Posterior vena cava (tissue), 2 donors: ENCODE data around the gene CXXC4. TPM values are rescaled to one million over a fixed set of nuclear protein-coding genes. Genes with fewer than 3 reads are reported as not detected.

Experiments used
- DNase-seq: peaks from one replicate; pipeline ENCODE4 v3.0.0-alpha.2; 2020; ENCODE audit warnings: low spot score
- intact Hi-C, 2 donors: fragments of 100-400 bp; cut with DNase I; formaldehyde crosslinking; loops; one replicate each; pipeline versions ENCODE4 v1.14.1 to v1.14.2; 2022 to 2023
- long read RNA-seq, 2 donors: library from polyadenylated mRNA; unstranded; transcript quantifications; one replicate each; pipeline ENCODE4 v2.0.0, GENCODE V29; 2020 to 2021
- total RNA-seq, 2 donors: library from RNA; stranded (reverse); fragmentation: NEBNext Ultra II Directional; extraction: Animal tissue kit (Norgen Biotek cat#: 25700); gene quantifications; one replicate each; pipeline ENCODE4 v1.2.1, GENCODE V29; 2021
- donor health status: DM: yes; HTN: yes; CAD: no.
- donor health status: DM: yes; HTN: yes; CAD: no.

CXXC4 gene
- under 1 TPM; 0.14 to 0.37 TPM for total RNA-seq
- long read RNA-seq, donor 1 = 0 reads
- long read RNA-seq, donor 2 = 0 reads

DNA sequence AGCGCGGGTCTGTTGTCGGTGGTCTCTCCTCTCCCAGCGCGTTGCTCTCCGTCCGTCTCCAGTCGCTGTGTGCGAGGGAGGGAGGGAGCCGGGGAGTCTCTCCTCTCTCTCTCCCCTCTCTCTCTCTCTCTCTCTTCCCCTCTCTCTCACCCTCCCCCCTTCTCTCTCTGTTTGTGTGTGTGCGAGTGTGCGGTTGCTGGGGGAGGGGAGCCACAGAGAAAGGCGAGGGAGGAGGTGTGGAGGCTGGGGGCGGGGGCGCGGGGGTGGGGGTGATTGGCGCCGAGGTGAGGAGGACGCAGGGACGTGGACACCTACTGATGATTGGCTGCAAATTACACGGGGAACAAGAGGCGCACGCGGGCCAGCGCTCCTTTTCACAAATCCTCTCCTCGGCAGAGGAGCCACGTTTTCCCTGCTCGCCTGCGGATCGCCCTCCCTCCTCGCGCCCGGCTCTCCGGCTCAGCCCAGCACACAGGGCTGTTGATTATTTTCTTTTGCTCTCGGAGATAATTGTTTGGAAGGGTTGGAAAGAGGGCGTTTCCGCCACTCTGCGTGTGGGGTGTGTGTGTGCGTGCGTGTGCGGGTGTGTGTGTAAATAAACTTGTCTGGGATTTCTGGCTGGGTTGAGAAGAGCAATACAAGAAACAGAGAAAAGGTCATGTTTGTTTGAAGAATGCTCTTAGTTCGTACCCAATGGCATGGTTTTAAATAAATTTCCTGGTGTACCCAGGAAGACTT is at the start of gene CXXC4:
TSS of gene CXXC4 (minus strand) at position 73 of the 738 bp plus-strand sequence. CDS start 3,092 bp downstream, outside the sequence.
- DNase-seq = peak; percentile 82

DNA sequence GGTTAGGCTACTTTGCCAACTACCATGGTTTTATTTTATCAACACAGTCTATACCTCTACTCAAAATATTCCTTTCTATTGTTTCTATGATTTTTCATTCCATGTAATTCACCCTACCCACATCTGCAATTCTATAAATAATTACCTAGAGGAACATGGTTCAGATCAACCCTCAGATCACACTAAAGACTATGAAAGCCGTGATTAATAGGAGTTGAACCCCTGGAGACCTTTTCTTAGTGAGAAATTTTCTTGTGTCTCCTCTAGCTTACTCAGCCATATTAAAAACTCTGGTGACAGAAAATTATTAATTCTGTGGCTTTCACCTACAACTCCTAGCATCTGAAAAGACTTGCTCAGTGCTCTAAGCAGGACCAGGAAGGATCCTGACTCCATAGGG is 38.5 kb upstream of the CXXC4 start:
- intact Hi-C loops = no loop called here
- DNase-seq = no peak

More for the DNA sequence above, at the start of gene CXXC4:
- intact Hi-C loops = no loop called here

- intact Hi-C loops = no loop called here
- no peak for DNase-seq
These were observed 38.0 kb upstream of the CXXC4 start for GRCh38 chr4:104532677-104533076.

GRCh38 chr4:104531390-104531789 is 36.7 kb upstream of the CXXC4 start:
- no peak for DNase-seq
- intact Hi-C loops = no loop called here

DNA sequence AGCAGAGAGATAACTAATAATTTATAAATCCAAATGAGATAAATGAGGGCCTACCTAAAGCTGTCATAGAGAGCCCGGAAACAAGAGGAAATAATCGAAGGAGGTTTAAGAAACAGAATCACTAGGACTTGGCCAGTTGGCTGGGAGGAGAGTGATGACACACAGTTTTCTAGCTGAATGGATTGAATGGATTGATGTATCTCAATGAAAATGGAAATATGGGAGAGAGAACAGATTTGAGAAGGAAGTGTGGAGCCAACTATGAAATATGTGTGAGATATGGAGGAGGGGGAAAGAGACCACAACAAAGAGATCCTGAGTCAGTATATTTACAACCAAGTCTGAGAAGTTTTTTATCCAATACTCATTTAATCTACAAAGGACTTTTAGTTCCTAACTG is 35.7 kb upstream of the CXXC4 start:
- DNase-seq = no peak
- intact Hi-C loops = no loop called here

DNA sequence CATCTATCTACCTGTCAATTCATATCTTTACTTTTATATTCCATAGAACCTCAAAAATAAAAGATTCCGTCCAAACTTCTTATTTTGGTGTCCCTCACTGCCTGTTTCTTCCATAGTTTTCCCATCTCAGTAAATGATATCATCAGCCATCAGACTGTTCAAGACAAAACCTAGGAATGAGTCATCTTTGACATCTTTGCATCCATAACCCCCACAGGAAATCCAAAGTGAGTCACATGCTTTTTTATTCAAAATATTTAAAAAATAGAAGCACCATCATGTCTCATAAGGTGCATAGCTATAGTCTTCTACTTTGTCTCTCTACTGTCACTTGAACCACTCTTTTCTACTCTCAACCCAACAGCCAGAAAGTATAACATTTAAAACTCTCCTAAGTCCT is 29.9 kb upstream of the CXXC4 start:
- no peak for DNase-seq
- intact Hi-C loops = no loop called here

- no peak for DNase-seq
- intact Hi-C loops = no loop called here
These were observed 29.3 kb upstream of the CXXC4 start for GRCh38 chr4:104524026-104524425.

DNA sequence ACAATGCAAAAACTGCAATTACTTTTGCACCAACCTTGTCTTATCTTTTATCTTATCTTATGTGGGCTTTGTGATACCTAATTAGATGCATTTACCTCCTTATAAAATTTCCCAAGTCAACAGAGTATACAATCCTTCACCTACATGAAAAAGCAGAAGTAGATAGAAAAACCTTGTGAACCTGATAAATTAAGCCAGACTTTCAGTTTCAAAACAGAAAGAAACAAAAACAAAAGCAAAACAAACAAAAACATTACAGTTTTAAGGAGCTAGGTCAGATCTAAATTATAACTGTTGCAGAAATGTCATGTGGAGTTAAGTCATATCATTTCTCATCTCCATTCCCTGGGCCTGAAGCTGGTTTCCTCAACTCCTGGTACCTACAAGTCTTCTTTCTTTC is 24.9 kb upstream of the CXXC4 start:
- DNase-seq = no peak
- intact Hi-C loops = no loop called here

- intact Hi-C loops = no loop called here
These were observed 22.2 kb upstream of the CXXC4 start for GRCh38 chr4:104516884-104517283.

DNA sequence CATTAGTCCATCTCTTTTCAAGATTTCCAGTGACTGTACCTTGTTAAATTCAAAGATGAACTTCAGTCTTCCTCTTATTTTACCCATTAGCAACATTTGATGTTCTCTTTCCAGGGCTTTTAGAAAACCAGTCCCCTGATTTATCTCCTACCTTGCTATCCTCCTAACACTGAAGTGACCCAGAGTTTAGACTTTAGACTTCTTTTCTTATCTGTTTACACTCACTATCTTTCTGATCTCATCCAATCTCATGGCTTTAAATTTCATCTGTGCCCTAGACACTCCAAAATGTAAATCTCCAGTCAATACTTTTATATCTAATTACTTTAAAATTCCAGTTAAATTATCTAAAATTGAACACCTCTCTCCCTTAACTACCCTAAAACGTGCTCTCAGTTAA is 13.5 kb upstream of the CXXC4 start:
- intact Hi-C loops = no loop called here
- DNase-seq = no peak

More at GRCh38 chr4:104516884-104517283, 22.2 kb upstream of the CXXC4 start:
- DNase-seq = no peak

DNA sequence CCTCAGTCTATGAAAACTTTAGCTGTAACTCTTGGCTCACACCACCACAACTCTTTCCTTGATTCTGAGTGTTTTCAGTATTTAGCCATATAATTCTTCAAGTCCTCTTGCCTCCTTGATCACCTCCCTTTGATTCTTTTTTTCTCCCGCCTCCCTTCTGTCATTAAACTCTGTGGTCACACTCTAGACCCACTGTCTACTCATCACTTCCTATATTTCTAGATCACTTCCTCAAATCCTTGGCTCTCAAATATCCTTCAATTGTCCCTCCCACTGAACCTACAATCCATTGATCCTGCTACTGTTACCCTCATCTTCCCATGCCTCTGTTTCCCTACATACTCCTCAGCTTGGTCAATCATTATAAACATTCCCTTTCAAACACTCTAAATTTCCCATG is 12.4 kb upstream of the CXXC4 start:
- intact Hi-C loops = no loop called here
- no peak for DNase-seq

DNA sequence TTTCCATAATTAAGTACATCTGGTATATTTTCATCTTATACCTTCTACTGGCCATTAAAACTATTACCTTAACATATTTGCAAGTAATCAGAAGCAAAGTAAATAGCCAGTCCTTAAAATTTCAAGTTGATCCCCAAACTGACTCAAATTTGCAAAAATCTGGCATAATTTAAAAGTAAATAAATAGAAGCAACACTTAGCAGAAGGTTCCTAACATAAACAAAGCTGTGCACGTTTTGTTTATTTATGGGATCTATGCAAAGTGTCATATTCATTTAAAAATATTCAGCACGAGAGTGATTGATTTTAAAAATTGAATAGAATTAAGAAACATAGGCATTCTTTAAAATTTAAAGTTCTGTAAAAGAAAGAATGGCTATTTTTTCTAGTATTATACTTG is 9.8 kb upstream of the CXXC4 start:
- intact Hi-C loops = no loop called here
- no peak for DNase-seq

- DNase-seq = no peak
- intact Hi-C loops = no loop called here
These were observed 7.8 kb upstream of the CXXC4 start for GRCh38 chr4:104502471-104502870.

- DNase-seq = no peak
- intact Hi-C loops = no loop called here
These were observed 6.6 kb upstream of the CXXC4 start for GRCh38 chr4:104501290-104501689.

GRCh38 chr4:104500442-104500841 is 5.7 kb upstream of the CXXC4 start:
- no peak for DNase-seq
- intact Hi-C loops = no loop called here

- DNase-seq = no peak
- intact Hi-C loops = no loop called here
These were observed 509 bp downstream of the CXXC4 start for GRCh38 chr4:104494185-104494584.

DNA sequence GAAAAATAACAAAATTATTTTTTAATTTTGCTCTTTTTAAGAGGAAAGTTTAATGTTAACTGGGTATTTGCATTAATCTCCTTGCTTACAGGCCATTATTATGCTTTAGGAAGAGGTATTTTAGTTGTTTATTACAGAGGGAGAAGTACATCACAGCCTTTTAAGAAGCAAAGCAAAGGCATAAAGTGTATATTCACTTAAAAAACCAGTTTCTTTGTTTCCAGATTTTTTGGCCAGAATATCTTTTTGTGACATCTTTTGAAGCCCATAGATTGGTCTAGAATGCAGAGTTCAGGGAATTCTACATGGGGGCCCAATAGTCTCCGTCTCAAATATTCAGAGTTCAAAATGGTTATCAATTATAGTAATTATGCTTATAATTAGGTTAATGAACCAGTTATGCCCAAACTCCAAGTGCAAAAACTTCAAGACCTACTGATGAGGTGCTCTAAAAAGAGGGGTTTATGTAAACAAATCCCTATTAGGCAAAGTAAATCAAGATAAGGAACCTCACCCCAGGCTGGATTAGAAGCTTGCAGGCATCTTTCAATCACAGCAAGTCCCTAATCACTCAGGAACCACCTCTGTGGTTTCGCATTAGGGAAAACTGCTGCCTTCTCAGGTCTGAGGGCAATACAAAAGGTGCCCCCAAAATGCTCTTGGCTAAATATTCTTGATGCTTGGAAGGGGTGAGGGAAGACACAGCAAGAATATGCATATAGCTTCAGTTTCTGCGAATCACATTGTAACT is 1.4 kb downstream of the CXXC4 start:
- intact Hi-C loops = no loop called here
- no peak for DNase-seq

- intact Hi-C loops = no loop called here
- DNase-seq = no peak
These were observed 2.4 kb downstream of the CXXC4 start for GRCh38 chr4:104492183-104492771.

- peak; percentile 83 for DNase-seq
- intact Hi-C loops = no loop called here
These were observed 3.1 kb downstream of the CXXC4 start for GRCh38 chr4:104491481-104492182.
